Hepatocyte (in vitro differentiated cells): Measurements from ENCODE around the gene NNAT.

Source experiments
- CTCF ChIP-seq: fragments of 200-600 bp; sonication (generic); IDR thresholded peaks from 2 replicates; pipeline ENCODE4 v1.5.1; 2016; ENCODE audit warnings: antibody characterized with exemption, mild to moderate bottlenecking; ENCODE audit not compliant: poor library complexity
- EZH2 ChIP-seq: fragments of 200-600 bp; sonication (generic); IDR thresholded peaks from 2 replicates; pipeline ENCODE4 v1.6.1; 2016; ENCODE audit warnings: antibody characterized with exemption, mild to moderate bottlenecking, borderline replicate concordance

GRCh38 chr20:37559312-37560027 is 38.4 kb downstream of the NNAT start:
- TF ChIP-seq EZH2, result no peak
- no peak for TF ChIP-seq CTCF
